Naive thymus-derived CD8-positive, alpha-beta T cell (primary cell): ENCODE results near the gene INAFM2. TPM values are rescaled to one million over a fixed set of nuclear protein-coding genes. Genes with fewer than 3 reads are reported as not detected.
A peak's percentile ranks its signal among the peaks of the same experiment; 100 is the strongest.

ENCODE experiments used
- ATAC-seq, 2 donors: fragments of 150-1000 bp; cut with Tn5 transposase in 1 of 2; sonication (Bioruptor Pico), chemical (Tn5 transposase) in 1 of 2; 1 replicate in 1 of 2; 2 replicates in 1 of 2; pipeline ENCODE4 v1.10.0; 2021; ENCODE audit warnings: mild to moderate bottlenecking in 2 of 2, moderate library complexity in 2 of 2
- POLR2A ChIA-PET: fragments of 350-600 bp; sonication (Branson Sonifier 250); formaldehyde crosslinking; loops from one replicate; lab custom pipeline; 2021; ENCODE audit warnings: antibody characterized with exemption; lab: Charles Lee
- DNase-seq, 10 donors: peaks; one replicate each; pipeline versions ENCODE4 v3.0.0 to v3.0.0-alpha.2; 2020 to 2022
- H3K27ac Mint-ChIP-seq, 10 donors: one replicate each; pipeline ENCODE4 v1.8.0; 2020 to 2022; ENCODE audit warnings: mild to moderate bottlenecking in 10 of 10, mixed read lengths in 10 of 10, moderate library complexity in 4 of 10, inconsistent platforms in 1 of 10
- H3K27me3 Mint-ChIP-seq, 5 donors: one replicate each; pipeline ENCODE4 v1.8.0; 2021 to 2022; ENCODE audit warnings: mixed read lengths in 5 of 5
- H3K36me3 Mint-ChIP-seq, 3 donors: one replicate each; pipeline ENCODE4 v1.8.0; 2020 to 2022; ENCODE audit warnings: mixed read lengths in 3 of 3, mild to moderate bottlenecking in 2 of 3, inconsistent platforms in 1 of 3
- H3K4me1 Mint-ChIP-seq, 4 donors: one replicate each; pipeline ENCODE4 v1.8.0; 2021 to 2022; ENCODE audit warnings: mixed read lengths in 4 of 4
- H3K4me3 Mint-ChIP-seq, 10 donors: one replicate each; pipeline ENCODE4 v1.8.0; 2020 to 2022; ENCODE audit warnings: mild to moderate bottlenecking in 10 of 10, mixed read lengths in 10 of 10, moderate library complexity in 6 of 10, inconsistent platforms in 1 of 10
- H3K9me3 Mint-ChIP-seq, 9 donors: one replicate each; pipeline ENCODE4 v1.8.0; 2020 to 2022; ENCODE audit warnings: mixed read lengths in 9 of 9, mild to moderate bottlenecking in 3 of 9, inconsistent platforms in 1 of 9, moderate library complexity in 1 of 9
- polyA plus RNA-seq, 3 donors: library from polyadenylated mRNA; unstranded; fragments of 300-500 nt; fragmentation: Illumina TruSeq; gene quantifications; one replicate each; pipeline ENCODE4 v1.2.3, GENCODE V29; 2021
- total RNA-seq, 8 experiments: library from RNA in 2 of 8; stranded (reverse) in 2 of 8; gene quantifications; one replicate each; pipeline ENCODE4 v1.2.3 and lab custom pipeline; 2021 to 2026

The INAFM2 gene
- total and polyA plus RNA-seq, 5 experiments from 2014 or later, result 0.69 to 8.1 (median 2.5) TPM

GRCh38 chr15:40322531-40323238, 807 bp upstream of the INAFM2 start:
- Mint-ChIP-seq H3K27ac (peak overlapping the region in 8 of 10 donors; percentile 28 to 82 (median 63)), H3K9me3 (no peaks in the 10 kb centered on the region), H3K4me1 (peaks cover 19 to 43% (median 36%) of the 10 kb centered on the region in 4 donors), H3K36me3 (no peaks in the 10 kb centered on the region), H3K27me3 (peaks cover 0 to 6% (median 0%) of the 10 kb centered on the region in 5 donors), H3K4me3 (peak overlapping the region; percentile 67 to 87 (median 82))
- POLR2A ChIA-PET, result interaction anchor here (0.6 to 8.3 kb wide), 11 partner anchors 9 to 135 kb away, joined by 3 to 104 read pairs (median 4); partner anchors contain the start of genes BAHD1, IVD, KNSTRN and PLCB2
- ATAC-seq, result no peak
- no peak for DNase-seq

GRCh38 chr15:40323953-40324937, 753 bp downstream of the INAFM2 start:
- Mint-ChIP-seq H3K9me3 (no peaks in the 10 kb centered on the region), H3K27me3 (peaks cover 0 to 6% (median 0%) of the 10 kb centered on the region in 5 donors), H3K27ac (peak overlapping the region in 5 of 10 donors; percentile 10 to 88 (median 68)), H3K4me3 (peak overlapping the region; percentile 67 to 92 (median 82)), H3K36me3 (no peaks in the 10 kb centered on the region), H3K4me1 (peaks cover 20 to 51% (median 39%) of the 10 kb centered on the region in 4 donors)
- DNase-seq (peak in 6 of 10 donors; percentile 28 to 45 (median 39)), ATAC-seq (peak; percentile 9 to 32)
- POLR2A ChIA-PET, result interaction anchor here (0.6 to 8.3 kb wide), 6 partner anchors 9 to 33 kb away, joined by 3 to 104 read pairs (median 5); partner anchors contain the start of genes DISP2 and PLCB2

GRCh38 chr15:40325188-40325587, 1.7 kb downstream of the INAFM2 start:
- no peaks in the 10 kb centered on the region for H3K36me3 Mint-ChIP-seq
- peak overlapping the region; percentile 67 to 92 (median 82) for H3K4me3 Mint-ChIP-seq
- DNase-seq (no peak), ATAC-seq (no peak)
- H3K27ac Mint-ChIP-seq, result peak overlapping the region in 2 of 10 donors; percentile 10 to 88
- POLR2A ChIA-PET, result interaction anchor here (0.5 to 8.3 kb wide), 5 partner anchors 9 to 280 kb away, joined by 3 to 104 read pairs (median 4); partner anchors contain the start of genes DISP2 and PLCB2
- H3K27me3 Mint-ChIP-seq, result peaks cover 0 to 1% (median 0%) of the 10 kb centered on the region in 5 donors
- H3K9me3 Mint-ChIP-seq, result no peaks in the 10 kb centered on the region
- H3K4me1 Mint-ChIP-seq, result peaks cover 20 to 50% (median 39%) of the 10 kb centered on the region in 4 donors

GRCh38 chr15:40325700-40326099, 2.2 kb downstream of the INAFM2 start:
- Mint-ChIP-seq H3K9me3 (no peaks in the 10 kb centered on the region), H3K36me3 (no peaks in the 10 kb centered on the region), H3K4me3 (peak overlapping the region in 6 of 10 donors; percentile 5 to 92 (median 59)), H3K4me1 (peaks cover 18 to 50% (median 39%) of the 10 kb centered on the region in 4 donors), H3K27me3 (no peaks in the 10 kb centered on the region), H3K27ac (no peak overlapping the region)
- POLR2A ChIA-PET, result interaction anchor here (0.5 to 8.3 kb wide), 4 partner anchors 8 to 280 kb away, joined by 3 to 104 read pairs (median 5); partner anchors contain the start of gene PLCB2
- no peak for DNase-seq
- ATAC-seq, result no peak

- ATAC-seq (no peak), DNase-seq (no peak)
- POLR2A ChIA-PET, result interaction anchor here (0.6 kb wide), 1 partner anchor 116 kb away, joined by 3 read pairs; no protein-coding TSS in a partner anchor
- no peaks in the 10 kb centered on the region for H3K27me3 Mint-ChIP-seq
- peaks cover 9 to 44% (median 25%) of the 10 kb centered on the region in 4 donors for H3K4me1 Mint-ChIP-seq
- H3K4me3 Mint-ChIP-seq, result no peak overlapping the region
- no peaks in the 10 kb centered on the region for H3K9me3 Mint-ChIP-seq
- H3K27ac Mint-ChIP-seq, result no peak overlapping the region
- H3K36me3 Mint-ChIP-seq, result no peaks in the 10 kb centered on the region
Observed at GRCh38 chr15:40327457-40327856, 4.0 kb downstream of the INAFM2 start.

GRCh38 chr15:40328176-40328575, 4.7 kb downstream of the INAFM2 start:
- no peaks in the 10 kb centered on the region for H3K36me3 Mint-ChIP-seq
- H3K27me3 Mint-ChIP-seq, result no peaks in the 10 kb centered on the region
- POLR2A ChIA-PET, result no interaction called here
- peaks cover 7 to 48% (median 24%) of the 10 kb centered on the region in 4 donors for H3K4me1 Mint-ChIP-seq
- ATAC-seq, result no peak
- H3K9me3 Mint-ChIP-seq, result no peaks in the 10 kb centered on the region
- H3K27ac Mint-ChIP-seq, result peak overlapping the region in 1 of 10 donors; percentile 9
- no peak overlapping the region for H3K4me3 Mint-ChIP-seq
- DNase-seq, result no peak

GRCh38 chr15:40328751-40329150, 5.3 kb downstream of the INAFM2 start:
- peak overlapping the region in 1 of 10 donors; percentile 4 for H3K27ac Mint-ChIP-seq

GRCh38 chr15:40329804-40330203, 6.3 kb downstream of the INAFM2 start:
- Mint-ChIP-seq H3K36me3 (no peaks in the 10 kb centered on the region), H3K9me3 (no peaks in the 10 kb centered on the region), H3K27me3 (no peaks in the 10 kb centered on the region), H3K4me3 (no peak overlapping the region), H3K27ac (no peak overlapping the region), H3K4me1 (peaks cover 15 to 59% (median 34%) of the 10 kb centered on the region in 4 donors)
- DNase-seq (no peak), ATAC-seq (no peak)
- POLR2A ChIA-PET, result interaction anchor here (1.0 kb wide), 1 partner anchor 75 kb away, joined by 3 read pairs; no protein-coding TSS in a partner anchor

More at GRCh38 chr15:40328751-40329150, 5.3 kb downstream of the INAFM2 start:
- DNase-seq (no peak), ATAC-seq (no peak)
- POLR2A ChIA-PET, result interaction anchor here (0.6 kb wide), 1 partner anchor 207 kb away, joined by 4 read pairs; no protein-coding TSS in a partner anchor
- no peaks in the 10 kb centered on the region for H3K27me3 Mint-ChIP-seq
- H3K36me3 Mint-ChIP-seq, result no peaks in the 10 kb centered on the region
- H3K9me3 Mint-ChIP-seq, result no peaks in the 10 kb centered on the region
- peaks cover 9 to 50% (median 26%) of the 10 kb centered on the region in 4 donors for H3K4me1 Mint-ChIP-seq
- no peak overlapping the region for H3K4me3 Mint-ChIP-seq

GRCh38 chr15:40330368-40330836, 6.9 kb downstream of the INAFM2 start:
- H3K9me3 Mint-ChIP-seq, result no peaks in the 10 kb centered on the region
- H3K4me1 Mint-ChIP-seq, result peaks cover 13 to 56% (median 31%) of the 10 kb centered on the region in 4 donors
- DNase-seq (no peak), ATAC-seq (no peak)
- POLR2A ChIA-PET, result interaction anchor here (1.0 kb wide), 1 partner anchor 74 kb away, joined by 3 read pairs; no protein-coding TSS in a partner anchor
- H3K27ac Mint-ChIP-seq, result no peak overlapping the region
- H3K27me3 Mint-ChIP-seq, result no peaks in the 10 kb centered on the region
- no peak overlapping the region for H3K4me3 Mint-ChIP-seq
- no peaks in the 10 kb centered on the region for H3K36me3 Mint-ChIP-seq

- Mint-ChIP-seq H3K9me3 (no peaks in the 10 kb centered on the region), H3K27ac (peak overlapping the region in 1 of 10 donors; percentile 27), H3K4me3 (no peak overlapping the region), H3K36me3 (no peaks in the 10 kb centered on the region), H3K27me3 (no peaks in the 10 kb centered on the region), H3K4me1 (peaks cover 13 to 50% (median 29%) of the 10 kb centered on the region in 4 donors)
- DNase-seq, result no peak
- POLR2A ChIA-PET, result interaction anchor here (1.5 kb wide), 1 partner anchor 8 kb away, joined by 7 read pairs; the partner anchor contains the start of gene INAFM2
- ATAC-seq, result no peak
Observed at GRCh38 chr15:40331026-40331425, 7.5 kb downstream of the INAFM2 start.

- POLR2A ChIA-PET, result interaction anchor here (1.5 kb wide), 1 partner anchor 9 kb away, joined by 7 read pairs; the partner anchor contains the start of gene INAFM2
- no peaks in the 10 kb centered on the region for H3K27me3 Mint-ChIP-seq
Observed at GRCh38 chr15:40331637-40332036, 8.1 kb downstream of the INAFM2 start.

More at GRCh38 chr15:40331637-40332036, 8.1 kb downstream of the INAFM2 start:
- no peaks in the 10 kb centered on the region for H3K9me3 Mint-ChIP-seq
- H3K4me3 Mint-ChIP-seq, result no peak overlapping the region
- H3K36me3 Mint-ChIP-seq, result no peaks in the 10 kb centered on the region
- ATAC-seq (no peak), DNase-seq (no peak)
- H3K27ac Mint-ChIP-seq, result peak overlapping the region in 1 of 10 donors; percentile 27
- peaks cover 13 to 48% (median 30%) of the 10 kb centered on the region in 4 donors for H3K4me1 Mint-ChIP-seq
